A673 (cell line): ENCODE data around the gene PARP3. TPM values are rescaled to one million over a fixed set of nuclear protein-coding genes. Genes with fewer than 3 reads are reported as not detected.

Source experiments
- Bru-seq: library from RNA; stranded (reverse); fragments of 400-500 nt; gene quantifications from one replicate; lab custom pipeline; 2021; lab: Mats Ljungman, UMichigan
- BruChase-seq, 2 experiments: library from RNA; stranded (reverse); fragments of 400-500 nt; gene quantifications; one replicate each; lab custom pipeline; 2021; lab: Mats Ljungman, UMichigan
- BruUV-seq: library from RNA; stranded (reverse); fragments of 400-500 nt; replicated peaks from 2 replicates; lab custom pipeline; 2021; lab: Mats Ljungman, UMichigan
- CTCF ChIA-PET: fragments of 300-600 bp; sonication (Branson Sonifier 250); formaldehyde crosslinking; loops from one replicate; lab custom pipeline; 2022; ENCODE audit warnings: antibody characterized with exemption; lab: Charles Lee
- POLR2A ChIA-PET: fragments of 300-600 bp; sonication (Branson Sonifier 250); formaldehyde crosslinking; loops from one replicate; lab custom pipeline; 2022; ENCODE audit warnings: antibody characterized with exemption; ENCODE audit not compliant: low non-redundant PET; lab: Charles Lee
- DNase-seq: peaks from one replicate; pipeline ENCODE4 v3.0.0-alpha.2; 2015; ENCODE audit warnings: low spot score
- H3K27ac ChIP-seq: fragments of 200-600 bp; sonication (generic); 2 replicates; pipeline ENCODE4 v1.5.1; 2016; ENCODE audit warnings: mixed run types, low read depth, mild to moderate bottlenecking, mixed read lengths, antibody characterized with exemption, low read length; ENCODE audit not compliant: poor library complexity, severe bottlenecking
- H3K27me3 ChIP-seq: fragments of 200-600 bp; sonication (generic); replicated peaks from 2 replicates; pipeline ENCODE4 v1.6.1; 2017; ENCODE audit warnings: mixed run types, low read depth, mild to moderate bottlenecking, mixed read lengths, antibody characterized with exemption, low read length; ENCODE audit not compliant: insufficient read depth, poor library complexity
- H3K36me3 ChIP-seq: fragments of 200-600 bp; sonication (generic); 2 replicates; pipeline ENCODE4 v1.6.1; 2016; ENCODE audit warnings: mixed run types, mild to moderate bottlenecking, mixed read lengths, antibody characterized with exemption, low read length; ENCODE audit not compliant: insufficient read depth, poor library complexity, severe bottlenecking
- H3K4me1 ChIP-seq: fragments of 200-600 bp; sonication (generic); 2 replicates; pipeline ENCODE4 v1.6.1; 2017; ENCODE audit warnings: mixed run types, mild to moderate bottlenecking, mixed read lengths, antibody characterized with exemption, low read length; ENCODE audit not compliant: insufficient read depth, poor library complexity, severe bottlenecking
- H3K4me3 ChIP-seq: fragments of 200-600 bp; sonication (generic); 2 replicates; pipeline ENCODE4 v1.5.1; 2016; ENCODE audit warnings: low read depth, mixed run types, mild to moderate bottlenecking, mixed read lengths, low read length; ENCODE audit not compliant: poor library complexity, severe bottlenecking
- H3K9me3 ChIP-seq: fragments of 200-600 bp; sonication (generic); 2 replicates; pipeline ENCODE4 v1.6.1; 2016; ENCODE audit warnings: mixed run types, low read depth, mild to moderate bottlenecking, mixed read lengths, antibody characterized with exemption, low read length; ENCODE audit not compliant: poor library complexity, severe bottlenecking
- EZH2 ChIP-seq: fragments of 200-600 bp; sonication (generic); IDR thresholded peaks from 2 replicates; pipeline ENCODE4 v1.6.1; 2017; ENCODE audit warnings: borderline replicate concordance, low read depth, mild to moderate bottlenecking, mixed read lengths, antibody characterized with exemption, low read length; ENCODE audit not compliant: poor library complexity, severe bottlenecking
- intact Hi-C: fragments of 100-400 bp; cut with micrococcal nuclease; formaldehyde crosslinking; loops from one replicate; pipeline ENCODE4 v1.10.0; 2022; ENCODE audit not compliant: unreplicated experiment
- long read RNA-seq: library from polyadenylated mRNA; stranded (forward); transcript quantifications from one replicate; pipeline ENCODE4 v2.0.0, GENCODE V29; 2022
- total RNA-seq: library from RNA; stranded (reverse); gene quantifications from 2 replicates; pipeline ENCODE4 v1.2.3, GENCODE V29; 2021
- TF ChIP-seq, protein P1 (sequence below): fragments of 300-800, 200-600 bp; sonication (generic); conservative IDR thresholded peaks from 2 replicates; pipeline ENCODE4 v1.5.1; 2017; ENCODE audit warnings: low read depth, mild to moderate bottlenecking, antibody characterized with exemption, low read length, moderate library complexity, mixed read lengths

Gene PARP3
- total RNA-seq (3.4 and 4.0 TPM in 2 replicates), Bru-seq, nascent RNA (percentile 27 among the genes with signal in this experiment), BruChase-seq, experiment 1, labeled RNA remaining after a 2-hour chase (percentile 27 among the genes with signal in this experiment), BruChase-seq, experiment 2, labeled RNA remaining after a 6-hour chase (percentile 36 among the genes with signal in this experiment)
- long read RNA-seq, partial matches to known transcripts = 0 of 10 reads
- long read RNA-seq, other reads (novel, unspliced or antisense) = 2 of 10 reads

DNA sequence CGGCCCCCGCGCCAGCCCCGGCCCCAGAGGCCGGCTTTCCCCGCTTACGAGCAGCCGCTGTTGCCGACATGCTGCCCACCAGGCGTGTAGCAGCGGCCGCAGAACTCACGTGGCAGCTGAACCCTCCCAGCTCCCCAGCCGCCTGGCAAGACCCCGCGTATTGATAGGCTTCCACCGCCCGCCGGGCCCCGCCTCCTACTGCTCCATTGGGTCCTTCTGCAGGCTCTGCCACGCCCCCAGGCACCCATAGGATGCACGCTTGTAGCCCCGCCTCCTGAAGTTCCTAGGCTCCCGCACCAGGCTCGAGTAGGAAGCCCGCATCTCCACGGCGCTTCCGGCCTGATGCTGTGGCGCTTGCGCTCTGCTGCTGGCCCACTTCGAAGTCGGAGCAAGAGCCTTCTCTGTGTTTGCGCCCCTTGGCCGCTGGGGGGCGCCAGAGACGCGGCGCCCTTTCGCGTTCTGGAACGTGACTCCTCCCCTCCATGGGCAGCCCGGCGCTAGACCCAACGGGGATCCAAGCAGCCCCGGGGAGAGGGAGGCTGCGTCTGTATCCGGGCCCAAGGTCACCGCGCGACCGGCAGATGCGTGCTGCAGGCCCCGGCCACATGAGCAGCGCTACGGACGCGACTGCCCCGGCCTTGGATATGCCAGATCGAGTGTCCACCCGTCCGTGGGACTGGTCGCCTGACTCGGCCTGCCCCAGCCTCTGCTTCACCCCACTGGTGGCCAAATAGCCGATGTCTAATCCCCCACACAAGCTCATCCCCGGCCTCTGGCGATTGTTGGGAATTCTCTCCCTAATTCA lies at the start of gene PARP3, which contains the start of gene RRP9:
TSS of gene PARP3 (plus strand) at position 566 of the 805 bp plus-strand sequence. CDS start 993 bp downstream, outside the sequence.
TSS of gene RRP9 (minus strand) at position 107 of the 805 bp plus-strand sequence. CDS start at position 70, 37 bp downstream.
- ChIA-PET POLR2A (no interaction called here), CTCF (interaction anchor here (0.5 to 0.8 kb wide), 4 partner anchors 9 to 109 kb away, joined by 3 to 4 read pairs (median 3); no protein-coding TSS in a partner anchor)
- Histone ChIP-seq H3K9me3 (no peaks in the 10 kb centered on the region), H3K27ac (peak within 1 kb of the TSS; percentile 74), H3K4me3 (peak within 1 kb of the TSS; percentile 70), H3K36me3 (no peaks in the 10 kb centered on the region), H3K4me1 (peaks cover 6% of the 10 kb centered on the region), H3K27me3 (no peaks in the 10 kb centered on the region)
- no peak for TF ChIP-seq EZH2
- TF ChIP-seq, protein P1, sequence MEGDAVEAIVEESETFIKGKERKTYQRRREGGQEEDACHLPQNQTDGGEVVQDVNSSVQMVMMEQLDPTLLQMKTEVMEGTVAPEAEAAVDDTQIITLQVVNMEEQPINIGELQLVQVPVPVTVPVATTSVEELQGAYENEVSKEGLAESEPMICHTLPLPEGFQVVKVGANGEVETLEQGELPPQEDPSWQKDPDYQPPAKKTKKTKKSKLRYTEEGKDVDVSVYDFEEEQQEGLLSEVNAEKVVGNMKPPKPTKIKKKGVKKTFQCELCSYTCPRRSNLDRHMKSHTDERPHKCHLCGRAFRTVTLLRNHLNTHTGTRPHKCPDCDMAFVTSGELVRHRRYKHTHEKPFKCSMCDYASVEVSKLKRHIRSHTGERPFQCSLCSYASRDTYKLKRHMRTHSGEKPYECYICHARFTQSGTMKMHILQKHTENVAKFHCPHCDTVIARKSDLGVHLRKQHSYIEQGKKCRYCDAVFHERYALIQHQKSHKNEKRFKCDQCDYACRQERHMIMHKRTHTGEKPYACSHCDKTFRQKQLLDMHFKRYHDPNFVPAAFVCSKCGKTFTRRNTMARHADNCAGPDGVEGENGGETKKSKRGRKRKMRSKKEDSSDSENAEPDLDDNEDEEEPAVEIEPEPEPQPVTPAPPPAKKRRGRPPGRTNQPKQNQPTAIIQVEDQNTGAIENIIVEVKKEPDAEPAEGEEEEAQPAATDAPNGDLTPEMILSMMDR = peak; percentile 93
- DNase-seq = peak; percentile 99
- intact Hi-C loops = loop anchor here (2.0 kb wide), 1 partner anchor 33 kb away; the partner anchor contains the start of genes ABHD14A and ABHD14B
- no TSS peak for BruUV-seq

DNA sequence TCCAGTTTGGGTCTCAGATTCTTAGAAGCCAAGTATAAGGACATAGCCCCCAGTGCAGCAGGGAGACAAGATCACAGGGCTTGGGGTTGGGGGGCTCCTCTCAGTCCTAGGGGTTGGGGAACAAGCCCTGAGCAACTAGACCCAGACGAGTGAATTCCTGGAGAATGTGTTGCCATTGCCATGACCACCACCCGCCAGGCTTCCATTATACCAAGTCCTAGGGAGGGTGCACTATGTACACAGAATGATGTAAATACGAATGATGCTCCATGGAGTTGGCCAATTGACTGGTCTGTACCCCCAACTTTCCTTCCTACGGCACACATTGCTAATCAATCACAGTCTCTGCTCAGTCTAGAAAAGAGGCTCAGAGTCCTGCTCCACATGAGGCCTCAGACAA lies 47.8 kb upstream of the PARP3 start:
- TF ChIP-seq, protein P1 = no peak
- no peak for TF ChIP-seq EZH2
- ChIA-PET CTCF (no interaction called here), POLR2A (no interaction called here)
- Histone ChIP-seq H3K4me3 (no peak overlapping the region), H3K9me3 (no peaks in the 10 kb centered on the region), H3K27ac (no peak overlapping the region), H3K4me1 (no peaks in the 10 kb centered on the region), H3K36me3 (no peaks in the 10 kb centered on the region), H3K27me3 (peaks cover 3% of the 10 kb centered on the region)
- BruUV-seq = no TSS peak
- no peak for DNase-seq
- intact Hi-C loops = no loop called here

DNA sequence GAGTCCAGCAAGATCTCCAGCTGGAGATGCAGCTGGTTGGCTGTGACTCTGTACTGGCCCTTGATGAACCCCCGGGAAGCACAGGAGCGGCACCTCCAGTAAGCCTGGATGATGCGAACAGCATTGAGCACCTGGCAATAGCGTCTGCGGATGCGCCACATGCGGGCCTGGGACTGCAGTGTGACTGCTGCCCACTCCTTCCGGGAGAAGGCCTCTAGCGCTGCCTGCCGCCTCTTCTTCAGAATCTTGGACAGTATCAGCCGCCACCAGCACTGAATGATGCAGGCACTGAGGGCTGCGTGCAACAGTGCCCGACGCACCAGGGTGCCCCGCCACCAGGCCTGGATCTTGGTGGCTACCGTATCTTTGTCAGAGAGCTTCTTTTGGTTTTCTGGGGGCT lies 47.2 kb upstream of the PARP3 start:
- H3K4me3 ChIP-seq = no peak overlapping the region
- no peaks in the 10 kb centered on the region for H3K9me3 ChIP-seq
- peaks cover 3% of the 10 kb centered on the region for H3K27me3 ChIP-seq
- no peak overlapping the region for H3K27ac ChIP-seq
- POLR2A ChIA-PET = no interaction called here
- DNase-seq = no peak
- TF ChIP-seq, protein P1 = no peak
- no peak for TF ChIP-seq EZH2
- H3K36me3 ChIP-seq = no peaks in the 10 kb centered on the region
- intact Hi-C loops = no loop called here
- CTCF ChIA-PET = no interaction called here
- BruUV-seq = no TSS peak
- no peaks in the 10 kb centered on the region for H3K4me1 ChIP-seq
